Activated CD8-positive, alpha-beta memory T cell treated with anti-CD3 and anti-CD28 coated beads for 36 hours (primary cell): ENCODE measurements around the gene C19orf38. TPM values are rescaled to one million over a fixed set of nuclear protein-coding genes. Genes with fewer than 3 reads are reported as not detected.

Experiments
- CTCF ChIA-PET: fragments of 350-600 bp; sonication (Branson Sonifier 250); formaldehyde crosslinking; loops from one replicate; lab custom pipeline; 2021; ENCODE audit warnings: antibody characterized with exemption; lab: Charles Lee
- POLR2A ChIA-PET: fragments of 350-600 bp; sonication (Branson Sonifier 250); formaldehyde crosslinking; loops from one replicate; lab custom pipeline; 2021; ENCODE audit warnings: antibody characterized with exemption; lab: Charles Lee
- total RNA-seq, 2 experiments: library from RNA; stranded (reverse); gene quantifications; one replicate each; pipeline ENCODE4 v1.2.3, GENCODE V29; 2021

The C19orf38 gene
- total RNA-seq, 2 experiments from 2014 or later, result 0.44 to 0.48 TPM

DNA sequence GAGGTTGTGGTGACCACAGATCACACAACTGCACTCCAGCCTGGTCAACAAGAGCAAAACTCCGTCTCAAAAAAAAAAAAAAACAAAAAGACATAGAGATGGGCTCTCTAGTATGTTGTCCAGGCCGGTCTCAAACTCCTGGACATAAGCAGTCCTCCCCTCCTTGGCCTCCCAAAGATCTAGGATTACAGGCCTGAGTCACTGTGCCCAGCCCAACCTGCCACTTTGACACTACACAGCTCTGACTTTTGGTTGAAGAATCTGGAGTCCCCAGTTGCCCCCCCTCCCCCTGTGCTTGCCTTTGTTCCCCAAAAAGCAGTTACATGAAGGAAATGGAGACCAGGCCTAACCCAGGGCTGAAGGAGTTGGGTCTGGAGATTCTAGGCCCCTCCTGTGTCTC is 36.1 kb downstream of the C19orf38 start:
- ChIA-PET CTCF (interaction anchor here (0.7 kb wide), 1 partner anchor 9 kb away, joined by 3 read pairs; no protein-coding TSS in a partner anchor), POLR2A (no interaction called here)

DNA sequence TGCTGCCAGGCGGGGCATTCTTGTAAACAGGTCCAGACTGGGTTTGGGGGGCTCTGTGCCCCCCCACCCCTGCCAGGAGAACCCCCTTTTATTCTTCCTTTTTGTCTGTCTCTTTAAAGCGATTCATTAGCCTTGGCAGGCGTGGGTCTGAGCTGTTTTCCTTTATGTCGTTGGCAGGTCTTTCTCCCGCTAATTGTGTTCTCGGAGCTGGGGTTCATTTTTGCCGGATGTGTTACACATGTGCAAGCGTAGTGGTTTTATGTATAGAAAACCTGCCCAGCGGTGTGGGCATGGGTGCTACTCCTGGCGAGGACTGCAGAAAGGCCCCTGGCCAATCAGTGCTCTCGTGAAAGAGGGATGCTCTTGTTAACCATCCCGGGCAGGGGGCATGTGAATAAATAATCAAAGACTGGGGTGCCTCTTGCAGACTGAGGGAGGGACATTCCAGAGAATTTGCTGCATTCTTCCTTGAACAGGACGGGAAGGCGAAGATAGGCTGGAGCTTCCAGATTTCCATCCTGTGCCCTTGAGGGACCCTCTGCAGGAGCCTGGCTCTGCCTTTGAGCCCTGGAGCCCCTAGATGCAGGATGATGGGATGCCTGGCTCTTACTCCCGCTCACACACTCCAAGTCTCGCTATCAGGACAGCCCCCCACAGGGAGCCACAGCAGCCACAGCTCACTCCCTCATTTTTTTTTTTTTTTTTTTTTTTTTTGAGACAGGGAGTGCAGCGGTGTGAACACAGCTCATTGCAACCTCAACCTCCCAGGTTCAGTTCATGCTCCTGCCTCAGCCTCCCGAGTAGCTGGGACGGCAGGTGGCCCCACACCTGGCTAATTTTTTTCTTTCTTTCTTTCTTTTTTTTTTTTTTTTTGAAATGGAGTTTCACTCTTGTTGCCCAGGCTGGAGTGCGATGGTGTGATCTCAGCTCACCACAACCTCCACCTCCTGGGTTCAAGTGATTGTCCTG is 37.3 kb downstream of the C19orf38 start:
- ChIA-PET POLR2A (no interaction called here), CTCF (interaction anchor here (0.7 to 1.2 kb wide), 2 partner anchors 9 to 10 kb away, joined by 3 read pairs; no protein-coding TSS in a partner anchor)

GRCh38 chr19:10887616-10888367 is 39.6 kb downstream of the C19orf38 start:
- POLR2A ChIA-PET, result interaction anchor here (0.6 kb wide), 1 partner anchor 260 kb away, joined by 7 read pairs; no protein-coding TSS in a partner anchor
- CTCF ChIA-PET, result interaction anchor here (0.5 to 1.2 kb wide), 2 partner anchors 15 to 62 kb away, joined by 3 to 7 read pairs; no protein-coding TSS in a partner anchor

DNA sequence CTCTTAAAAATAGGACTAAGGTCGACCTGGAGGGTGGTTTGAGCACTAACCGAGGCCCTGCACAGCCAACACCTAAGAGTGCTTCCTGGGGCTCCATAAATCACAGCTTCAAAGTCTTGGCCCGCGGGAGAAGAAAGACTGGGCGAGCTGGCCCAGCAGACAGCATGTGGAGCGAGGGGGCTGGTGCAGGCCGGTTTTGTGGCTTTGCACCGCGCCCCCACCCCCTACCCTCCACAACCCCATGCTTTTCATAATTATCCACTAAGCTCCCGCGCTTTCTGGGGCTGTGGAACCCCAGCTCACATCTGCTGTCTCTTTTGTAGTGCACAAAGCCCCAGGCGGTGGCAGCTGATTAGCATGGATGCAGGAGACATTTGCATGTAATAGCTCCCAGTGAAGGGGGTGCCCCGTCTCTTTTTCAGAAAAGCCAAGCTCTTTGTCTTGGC is 40.2 kb downstream of the C19orf38 start:
- POLR2A ChIA-PET, result no interaction called here
- CTCF ChIA-PET, result interaction anchor here (0.5 to 1.2 kb wide), 3 partner anchors 16 to 61 kb away, joined by 3 to 7 read pairs (median 3); no protein-coding TSS in a partner anchor

GRCh38 chr19:10889880-10890279 is 41.7 kb downstream of the C19orf38 start:
- CTCF ChIA-PET, result interaction anchor here (0.7 kb wide), 1 partner anchor 54 kb away, joined by 3 read pairs; no protein-coding TSS in a partner anchor
- POLR2A ChIA-PET, result no interaction called here

DNA sequence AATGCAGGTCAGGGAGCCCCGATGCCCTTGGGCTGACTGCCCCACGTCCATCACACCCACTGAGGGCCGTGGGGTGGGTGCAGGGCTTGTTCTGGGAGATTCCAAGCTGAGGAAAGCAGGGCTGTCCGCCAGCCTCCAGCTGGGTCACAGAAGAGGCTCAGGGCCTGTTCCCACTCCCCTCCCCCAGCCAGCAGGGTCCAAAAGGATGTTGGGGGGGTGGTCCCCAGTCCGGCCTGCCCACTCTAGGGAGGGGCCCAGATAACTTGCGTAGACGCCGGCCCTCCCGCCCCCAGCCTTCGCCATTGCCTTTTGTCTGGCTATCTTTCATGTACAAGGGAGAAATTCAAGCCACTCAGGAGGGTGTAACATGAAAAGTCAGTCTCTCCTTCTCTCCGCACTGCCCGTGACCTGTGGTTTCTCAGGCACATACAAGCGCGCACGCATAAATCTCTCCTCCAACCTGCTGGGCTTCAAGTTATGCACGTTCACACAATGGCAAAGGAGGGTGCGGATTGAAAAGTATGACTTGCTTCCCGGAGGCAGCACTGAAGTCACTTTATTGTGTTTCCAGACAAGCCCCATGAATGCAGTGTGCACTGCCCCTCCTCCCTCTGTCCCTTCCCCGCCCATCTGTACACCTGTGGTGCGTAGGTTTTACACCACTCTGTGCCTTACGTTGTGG is 43.3 kb downstream of the C19orf38 start:
- ChIA-PET POLR2A (no interaction called here), CTCF (no interaction called here)

GRCh38 chr19:10892256-10892655 is 44.0 kb downstream of the C19orf38 start:
- POLR2A ChIA-PET, result no interaction called here
- CTCF ChIA-PET, result no interaction called here

GRCh38 chr19:10894911-10895213 is 46.6 kb downstream of the C19orf38 start:
- CTCF ChIA-PET, result no interaction called here
- POLR2A ChIA-PET, result no interaction called here

DNA sequence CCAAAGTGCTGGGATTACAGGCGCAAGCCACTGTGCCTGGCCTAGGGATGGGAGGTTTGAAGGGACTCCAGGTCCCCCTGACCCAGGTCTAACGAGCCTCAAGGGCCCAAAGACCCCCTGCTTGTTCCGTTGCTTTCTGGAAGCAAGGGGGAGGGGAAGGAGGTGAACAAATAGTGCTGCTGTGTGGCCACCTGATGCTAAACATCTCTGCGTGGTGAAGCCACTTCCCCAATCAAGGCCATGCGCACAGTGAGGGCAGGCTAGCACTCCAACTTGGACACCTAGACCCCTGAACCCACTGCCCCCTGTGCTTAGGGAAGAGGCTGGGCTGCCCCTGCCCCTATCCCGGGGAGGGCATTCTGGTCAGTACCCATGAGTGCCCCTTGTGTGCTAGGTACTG is 47.1 kb downstream of the C19orf38 start:
- POLR2A ChIA-PET, result no interaction called here
- CTCF ChIA-PET, result no interaction called here

DNA sequence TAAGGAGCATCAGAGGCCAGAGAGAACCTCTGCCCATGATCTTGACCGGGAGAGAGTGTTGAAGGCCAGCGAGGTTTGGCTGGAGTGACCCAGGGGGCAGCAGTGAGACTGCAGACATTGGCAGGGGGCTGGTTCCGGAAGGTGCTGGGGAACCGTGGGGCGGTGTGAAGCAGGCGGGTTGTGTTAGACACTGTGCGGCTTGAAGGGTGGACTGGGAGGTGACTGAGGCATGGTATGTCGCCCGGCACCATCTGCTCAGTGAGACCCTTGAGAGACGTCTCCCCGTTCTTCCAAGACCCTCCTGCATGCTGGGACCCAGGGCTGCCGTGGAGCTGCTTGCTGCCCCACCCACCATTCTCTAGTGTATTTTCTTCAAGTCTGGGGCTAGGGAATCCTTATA is 47.7 kb downstream of the C19orf38 start:
- ChIA-PET POLR2A (no interaction called here), CTCF (no interaction called here)

DNA sequence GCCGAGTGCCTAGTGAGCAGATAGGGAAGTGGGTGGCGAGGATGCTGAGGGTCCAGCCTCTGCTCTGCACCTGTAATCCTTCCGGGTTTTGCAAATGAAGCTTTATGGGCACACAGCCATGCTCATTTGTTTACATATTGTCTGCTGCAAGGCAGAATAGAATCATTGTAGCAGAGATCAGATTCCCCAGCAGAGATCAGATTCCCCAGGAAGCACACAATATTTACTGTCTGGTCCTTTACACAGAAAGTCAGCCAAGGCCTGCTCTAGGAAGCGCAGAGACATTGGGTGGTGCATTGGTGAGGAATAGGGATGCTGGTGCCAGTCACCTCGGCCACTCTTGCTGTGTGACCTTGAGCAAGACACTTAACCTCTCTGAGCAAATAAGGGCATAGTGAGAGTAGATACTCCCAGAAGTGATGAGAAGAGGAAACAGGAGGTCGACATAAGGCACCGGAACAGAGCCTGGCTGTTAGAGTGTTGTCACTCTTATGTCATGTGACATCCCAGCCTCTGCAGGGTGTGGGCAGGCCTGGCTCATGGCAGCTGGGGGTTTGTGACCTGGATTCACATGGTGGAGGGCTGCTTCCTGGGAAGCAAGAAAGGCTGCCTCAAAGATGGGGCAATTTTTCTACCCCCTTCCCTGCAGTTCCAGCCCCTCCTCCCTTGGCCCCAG is 48.8 kb downstream of the C19orf38 start:
- CTCF ChIA-PET, result no interaction called here
- POLR2A ChIA-PET, result no interaction called here

- POLR2A ChIA-PET, result no interaction called here
- CTCF ChIA-PET, result interaction anchor here (0.7 kb wide), 1 partner anchor 508 kb away, joined by 4 read pairs; no protein-coding TSS in a partner anchor
These were observed 50.4 kb downstream of the C19orf38 start for GRCh38 chr19:10898633-10899032.

DNA sequence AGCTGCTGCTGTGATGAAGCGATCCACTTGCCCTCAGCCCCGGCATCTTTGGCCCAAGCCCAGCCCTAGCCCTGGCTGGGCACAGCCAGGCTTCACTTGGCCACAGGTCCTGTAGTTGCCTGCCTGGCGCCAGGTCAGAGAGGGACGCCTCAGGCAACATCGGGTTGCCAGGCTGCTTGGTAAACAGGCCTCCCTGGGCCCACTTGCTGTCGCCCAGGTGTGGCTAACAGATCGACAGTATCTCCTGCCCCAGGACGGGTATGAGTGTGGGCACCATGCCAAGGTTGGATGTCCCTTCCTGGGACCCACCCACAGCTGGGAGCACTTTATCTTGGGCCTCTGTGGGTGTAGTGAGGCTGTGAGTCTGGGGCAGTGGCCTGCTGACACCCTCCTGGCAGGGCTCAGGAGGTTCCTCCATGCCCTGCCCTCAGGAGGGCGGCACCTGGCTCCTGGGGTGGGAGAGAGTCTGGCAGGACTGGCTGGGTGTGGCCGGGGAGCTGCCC is 51.0 kb downstream of the C19orf38 start:
- ChIA-PET POLR2A (no interaction called here), CTCF (interaction anchor here (0.7 kb wide), 1 partner anchor 508 kb away, joined by 4 read pairs; no protein-coding TSS in a partner anchor)

DNA sequence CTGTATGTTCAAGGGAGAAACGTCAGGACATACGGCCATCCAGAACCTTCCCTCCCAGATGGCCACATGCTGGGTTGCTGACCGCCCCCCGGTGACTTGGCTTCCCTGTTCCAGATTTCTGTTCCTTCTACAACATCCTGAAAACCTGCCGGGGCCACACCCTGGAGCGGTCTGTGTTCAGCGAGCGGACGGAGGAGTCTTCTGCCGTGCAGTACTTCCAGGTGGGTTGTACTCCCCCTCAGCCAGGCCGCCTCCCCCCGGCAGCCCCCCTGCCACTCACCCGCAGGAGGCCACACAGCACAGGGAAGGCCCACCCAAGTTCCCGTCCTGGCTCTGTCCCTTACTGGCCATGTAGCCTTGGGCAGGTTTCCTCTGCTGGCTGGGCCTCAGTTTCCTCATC is 59.7 kb downstream of the C19orf38 start:
- POLR2A ChIA-PET, result no interaction called here
- CTCF ChIA-PET, result no interaction called here

- CTCF ChIA-PET, result interaction anchor here (0.5 kb wide), 1 partner anchor 160 kb away, joined by 3 read pairs; no protein-coding TSS in a partner anchor
- POLR2A ChIA-PET, result no interaction called here
These were observed 60.3 kb downstream of the C19orf38 start for GRCh38 chr19:10908380-10908960.

DNA sequence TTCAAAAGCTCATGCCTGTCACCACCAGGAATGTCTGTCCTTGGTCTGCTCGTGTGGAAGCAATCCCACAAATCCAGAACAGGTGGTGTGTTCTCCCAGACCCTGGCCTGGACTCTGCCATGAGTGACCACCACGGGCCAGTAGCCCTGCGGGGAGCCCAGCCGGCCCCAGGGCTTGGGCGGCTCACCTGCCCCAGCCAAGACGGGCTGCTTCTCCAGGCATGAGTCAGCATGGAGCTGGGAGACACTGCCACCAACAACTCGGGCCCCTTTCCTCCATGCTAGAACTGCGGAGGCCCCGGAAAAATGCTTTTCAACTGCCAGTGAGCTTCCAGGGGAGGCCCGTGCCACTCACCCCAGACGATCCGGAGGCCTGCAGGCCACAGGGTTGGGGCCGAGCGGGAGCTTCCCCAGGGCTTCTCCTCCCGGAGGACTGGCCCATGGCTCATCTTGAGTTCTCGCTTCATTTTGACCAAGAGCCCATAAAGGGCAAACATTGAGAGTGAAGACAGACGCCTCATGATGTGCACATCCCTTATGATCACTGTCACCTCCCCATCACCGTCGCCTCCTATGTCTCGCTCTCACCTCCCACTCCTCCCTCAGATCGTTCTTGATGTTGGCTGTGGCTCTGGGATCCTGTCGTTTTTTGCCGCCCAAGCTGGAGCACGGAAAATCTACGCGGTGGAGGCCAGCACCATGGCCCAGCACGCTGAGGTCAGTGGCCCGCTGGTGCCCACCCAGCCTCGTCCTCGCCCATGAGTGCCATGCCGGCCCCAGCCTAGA is 63.6 kb downstream of the C19orf38 start:
- POLR2A ChIA-PET, result no interaction called here

DNA sequence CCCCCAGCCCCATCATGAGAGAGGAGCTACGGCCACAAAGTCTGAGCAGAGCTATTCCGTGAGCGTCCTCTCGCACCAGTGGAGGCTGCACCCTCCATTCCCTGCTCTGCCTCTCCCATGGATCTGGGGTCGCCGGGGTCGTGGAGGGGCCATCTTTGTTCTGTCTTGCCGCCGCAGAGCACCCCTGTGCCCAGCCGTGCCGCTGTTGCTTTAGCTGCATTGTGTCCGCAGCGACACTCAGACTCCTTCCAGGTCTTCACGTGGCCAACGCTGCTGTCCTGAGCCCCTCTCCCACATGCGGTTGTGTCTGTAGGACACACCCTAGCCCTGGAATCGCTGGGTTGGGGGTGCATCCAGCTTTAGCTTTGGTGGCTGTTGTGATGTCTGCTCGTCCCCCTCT is 64.4 kb downstream of the C19orf38 start:
- ChIA-PET POLR2A (no interaction called here), CTCF (no interaction called here)

More for the DNA sequence above, 63.6 kb downstream of the C19orf38 start:
- CTCF ChIA-PET, result interaction anchor here (0.6 kb wide), 1 partner anchor 47 kb away, joined by 3 read pairs; no protein-coding TSS in a partner anchor
